Measurements from ENCODE around the gene NRM. TPM values are rescaled to one million over a fixed set of nuclear protein-coding genes. Genes with fewer than 3 reads are reported as not detected.

The NRM gene
- total RNA-seq, result 10 to 100 TPM; 33.1 to 33.9 TPM

- Mint-ChIP-seq H3K27ac (peak within 1 kb of the TSS; percentile 80), H3K36me3 (peaks cover 10% of the 10 kb centered on the region), H3K9me3 (no peaks in the 10 kb centered on the region), H3K4me3 (peak within 1 kb of the TSS; percentile 98), H3K4me1 (peaks cover 32% of the 10 kb centered on the region), H3K27me3 (no peaks in the 10 kb centered on the region)
- peak; percentile 90 for DNase-seq
- POLR2A ChIA-PET, result interaction anchor here (0.8 to 3.6 kb wide), 7 partner anchors 9 to 51 kb away, joined by 3 to 12 read pairs (median 4); partner anchors contain the start of genes FLOT1, MDC1 and TUBB
- ATAC-seq (ENCODE audit: low read depth), result peak; percentile 20
Observed at GRCh38 chr6:30690403-30691207, at the start of gene NRM. TSS of gene NRM (minus strand) at chr6:30690984. CDS start at chr6:30690974, 10 bp downstream.

- DNase-seq (no peak), ATAC-seq (ENCODE audit: low read depth) (no peak)
- Mint-ChIP-seq H3K27ac (peak overlapping the region; percentile 87), H3K9me3 (no peaks in the 10 kb centered on the region), H3K27me3 (no peaks in the 10 kb centered on the region), H3K36me3 (peaks cover 67% of the 10 kb centered on the region), H3K4me1 (peaks cover 59% of the 10 kb centered on the region), H3K4me3 (peak overlapping the region; percentile 98)
- POLR2A ChIA-PET, result interaction anchor here (0.6 to 4.1 kb wide), 7 partner anchors 10 to 83 kb away, joined by 3 to 15 read pairs (median 4); no protein-coding TSS in a partner anchor
Observed at GRCh38 chr6:30740540-30740870, 49.7 kb upstream of the NRM start.

GRCh38 chr6:30738532-30738931 lies 47.7 kb upstream of the NRM start:
- peaks cover 77% of the 10 kb centered on the region for H3K36me3 Mint-ChIP-seq
- POLR2A ChIA-PET, result interaction anchor here (0.6 to 4.1 kb wide), 10 partner anchors 11 to 266 kb away, joined by 3 to 26 read pairs (median 3); partner anchors contain the start of gene MDC1
- peak overlapping the region; percentile 56 for H3K27ac Mint-ChIP-seq
- no peak for DNase-seq
- H3K4me1 Mint-ChIP-seq, result peaks cover 60% of the 10 kb centered on the region
- H3K9me3 Mint-ChIP-seq, result no peaks in the 10 kb centered on the region
- H3K27me3 Mint-ChIP-seq, result no peaks in the 10 kb centered on the region
- peak overlapping the region; percentile 88 for H3K4me3 Mint-ChIP-seq
- no peak for ATAC-seq (ENCODE audit: low read depth)

GRCh38 chr6:30735668-30736314 lies 45.0 kb upstream of the NRM start:
- H3K36me3 Mint-ChIP-seq, result peaks cover 66% of the 10 kb centered on the region
- DNase-seq (no peak), ATAC-seq (ENCODE audit: low read depth) (no peak)
- no peaks in the 10 kb centered on the region for H3K27me3 Mint-ChIP-seq
- H3K27ac Mint-ChIP-seq, result peak overlapping the region; percentile 95
- peaks cover 67% of the 10 kb centered on the region for H3K4me1 Mint-ChIP-seq
- H3K9me3 Mint-ChIP-seq, result no peaks in the 10 kb centered on the region
- POLR2A ChIA-PET, result interaction anchor here (0.6 to 3.9 kb wide), 13 partner anchors 8 to 217 kb away, joined by 3 to 26 read pairs (median 6); partner anchors contain the start of genes MRPS18B and TUBB
- peak overlapping the region; percentile 88 for H3K4me3 Mint-ChIP-seq

- Mint-ChIP-seq H3K27ac (peak overlapping the region; percentile 54), H3K4me1 (peaks cover 54% of the 10 kb centered on the region), H3K4me3 (peak overlapping the region; percentile 53), H3K9me3 (no peaks in the 10 kb centered on the region), H3K36me3 (peaks cover 52% of the 10 kb centered on the region), H3K27me3 (no peaks in the 10 kb centered on the region)
- ATAC-seq (ENCODE audit: low read depth), result no peak
- no peak for DNase-seq
- POLR2A ChIA-PET, result interaction anchor here (1.1 to 4.4 kb wide), 5 partner anchors 10 to 119 kb away, joined by 4 to 74 read pairs (median 11); partner anchors contain the start of gene FLOT1
Observed at GRCh38 chr6:30732237-30732943, 41.6 kb upstream of the NRM start.

GRCh38 chr6:30730601-30731435 lies 40.0 kb upstream of the NRM start:
- Mint-ChIP-seq H3K9me3 (no peaks in the 10 kb centered on the region), H3K4me1 (peaks cover 43% of the 10 kb centered on the region), H3K27ac (peak overlapping the region; percentile 70), H3K4me3 (peak overlapping the region; percentile 54), H3K27me3 (no peaks in the 10 kb centered on the region), H3K36me3 (peaks cover 42% of the 10 kb centered on the region)
- peak; percentile 87 for DNase-seq
- ATAC-seq (ENCODE audit: low read depth), result peak; percentile 90
- POLR2A ChIA-PET, result interaction anchor here (0.5 to 4.4 kb wide), 28 partner anchors 9 to 357 kb away, joined by 3 to 74 read pairs (median 4); partner anchors contain the start of genes ATAT1, DHX16, FLOT1 and MDC1

- ATAC-seq (ENCODE audit: low read depth) (no peak), DNase-seq (no peak)
- Mint-ChIP-seq H3K4me1 (peaks cover 55% of the 10 kb centered on the region), H3K9me3 (no peaks in the 10 kb centered on the region), H3K27ac (peak overlapping the region; percentile 69), H3K36me3 (peaks cover 51% of the 10 kb centered on the region), H3K27me3 (no peaks in the 10 kb centered on the region), H3K4me3 (no peak overlapping the region)
- POLR2A ChIA-PET, result interaction anchor here (1.0 to 4.4 kb wide), 5 partner anchors 9 to 185 kb away, joined by 3 to 74 read pairs (median 4); no protein-coding TSS in a partner anchor
Observed at GRCh38 chr6:30727920-30728553, 37.3 kb upstream of the NRM start.

- no peak for DNase-seq
- no peak for ATAC-seq (ENCODE audit: low read depth)
- no peak overlapping the region for H3K4me3 Mint-ChIP-seq
- no peaks in the 10 kb centered on the region for H3K27me3 Mint-ChIP-seq
- no peaks in the 10 kb centered on the region for H3K9me3 Mint-ChIP-seq
- H3K36me3 Mint-ChIP-seq, result peaks cover 58% of the 10 kb centered on the region
- POLR2A ChIA-PET, result interaction anchor here (0.6 to 11.0 kb wide), 10 partner anchors 11 to 243 kb away, joined by 3 to 512 read pairs (median 3); partner anchors contain the start of gene DHX16
- H3K27ac Mint-ChIP-seq, result peak overlapping the region; percentile 64
- H3K4me1 Mint-ChIP-seq, result peaks cover 50% of the 10 kb centered on the region
Observed at GRCh38 chr6:30726506-30727413, 36.0 kb upstream of the NRM start.

- Mint-ChIP-seq H3K27ac (peak overlapping the region; percentile 76), H3K4me1 (peaks cover 45% of the 10 kb centered on the region), H3K36me3 (peaks cover 61% of the 10 kb centered on the region), H3K4me3 (peak overlapping the region; percentile 25), H3K27me3 (no peaks in the 10 kb centered on the region), H3K9me3 (no peaks in the 10 kb centered on the region)
- ATAC-seq (ENCODE audit: low read depth) (no peak), DNase-seq (peak; percentile 46)
- POLR2A ChIA-PET, result interaction anchor here (0.6 to 11.0 kb wide), 9 partner anchors 8 to 242 kb away, joined by 3 to 512 read pairs (median 3); partner anchors contain the start of gene DHX16
Observed at GRCh38 chr6:30725713-30726505, 35.1 kb upstream of the NRM start.

GRCh38 chr6:30724906-30725667 lies 34.3 kb upstream of the NRM start:
- POLR2A ChIA-PET, result interaction anchor here (0.9 to 11.0 kb wide), 7 partner anchors 9 to 112 kb away, joined by 3 to 512 read pairs (median 4); partner anchors contain the start of gene DHX16
- no peak for ATAC-seq (ENCODE audit: low read depth)
- H3K4me3 Mint-ChIP-seq, result peak overlapping the region; percentile 91
- H3K27ac Mint-ChIP-seq, result peak overlapping the region; percentile 42
- H3K36me3 Mint-ChIP-seq, result peaks cover 61% of the 10 kb centered on the region
- no peak for DNase-seq
- H3K4me1 Mint-ChIP-seq, result peaks cover 38% of the 10 kb centered on the region
- no peaks in the 10 kb centered on the region for H3K27me3 Mint-ChIP-seq
- H3K9me3 Mint-ChIP-seq, result no peaks in the 10 kb centered on the region
